HCT116 (cell line): ENCODE data around the gene ZFHX3.

Experiments used
- EZH2 ChIP-seq: fragments of 200-600 bp; sonication (generic); IDR thresholded peaks from 2 replicates; pipeline ENCODE4 v1.6.1; 2017; ENCODE audit warnings: antibody characterized with exemption, mixed run types
- EZH2phosphoT487 ChIP-seq: fragments of 200-600 bp; IDR thresholded peaks from 2 replicates; pipeline ENCODE4 v1.6.1; 2018; ENCODE audit warnings: antibody characterized with exemption, borderline replicate concordance

- TF ChIP-seq EZH2phosphoT487 (no peak), EZH2 (no peak)
These were observed 4.6 kb upstream of the ZFHX3 start for GRCh38 chr16:73052576-73052975.
